ENCODE measurements around the gene CADM1. TPM values are rescaled to one million over a fixed set of nuclear protein-coding genes. Genes with fewer than 3 reads are reported as not detected.

CADM1 gene
- total RNA-seq, 1 donor: 86.5 TPM

- no peak overlapping the region for H3K4me3 ChIP-seq (ENCODE audit: insufficient read depth, low read length)
- no peaks in the 10 kb centered on the region for H3K9me3 ChIP-seq (ENCODE audit: low read depth, low read length)
- no peaks in the 10 kb centered on the region for H3K79me2 ChIP-seq (ENCODE audit: insufficient read depth, low read length)
- H3K27ac ChIP-seq (ENCODE audit: low read depth, low read length): no peak overlapping the region
- H3K4me2 ChIP-seq (ENCODE audit: insufficient read depth, low read length): no peak overlapping the region
- H3K36me3 ChIP-seq (ENCODE audit: insufficient read depth, low read length): no peaks in the 10 kb centered on the region
- no peaks in the 10 kb centered on the region for H3K27me3 ChIP-seq (ENCODE audit: insufficient read depth, low read length)
- no peaks in the 10 kb centered on the region for H4K20me1 ChIP-seq (ENCODE audit: insufficient read depth, low read length)
- DNase-seq (ENCODE audit: insufficient read length, low spot score, missing footprints): no peak
- H2AFZ ChIP-seq (ENCODE audit: low read length): no peak overlapping the region
- H3K4me1 ChIP-seq (ENCODE audit: insufficient read depth, low read length): no peaks in the 10 kb centered on the region
- no peak for TF ChIP-seq CTCF (IDR thresholded peaks at IDR 0.05; ENCODE audit: extremely low read depth, low read depth, low read length)
Measured at GRCh38 chr11:115515647-115516395, 11.6 kb upstream of the CADM1 start.

GRCh38 chr11:115506954-115507675, 2.9 kb upstream of the CADM1 start:
- TF ChIP-seq CTCF (IDR thresholded peaks at IDR 0.05; ENCODE audit: extremely low read depth, low read depth, low read length): no peak
- H3K4me3 ChIP-seq (ENCODE audit: insufficient read depth, low read length): no peak overlapping the region
- no peaks in the 10 kb centered on the region for H3K9me3 ChIP-seq (ENCODE audit: low read depth, low read length)
- no peak overlapping the region for H2AFZ ChIP-seq (ENCODE audit: low read length)
- peak; percentile 55 for DNase-seq (ENCODE audit: insufficient read length, low spot score, missing footprints)
- H4K20me1 ChIP-seq (ENCODE audit: insufficient read depth, low read length): no peaks in the 10 kb centered on the region
- peaks cover 6% of the 10 kb centered on the region for H3K4me1 ChIP-seq (ENCODE audit: insufficient read depth, low read length)
- no peaks in the 10 kb centered on the region for H3K79me2 ChIP-seq (ENCODE audit: insufficient read depth, low read length)
- H3K27ac ChIP-seq (ENCODE audit: low read depth, low read length): no peak overlapping the region
- no peaks in the 10 kb centered on the region for H3K36me3 ChIP-seq (ENCODE audit: insufficient read depth, low read length)
- peaks cover 34% of the 10 kb centered on the region for H3K27me3 ChIP-seq (ENCODE audit: insufficient read depth, low read length)
- H3K4me2 ChIP-seq (ENCODE audit: insufficient read depth, low read length): no peak overlapping the region

GRCh38 chr11:115505175-115505574, 960 bp upstream of the CADM1 start:
- no peak for TF ChIP-seq CTCF (IDR thresholded peaks at IDR 0.05; ENCODE audit: extremely low read depth, low read depth, low read length)
- H3K79me2 ChIP-seq (ENCODE audit: insufficient read depth, low read length): no peaks in the 10 kb centered on the region
- H3K4me1 ChIP-seq (ENCODE audit: insufficient read depth, low read length): peaks cover 6% of the 10 kb centered on the region
- H3K4me2 ChIP-seq (ENCODE audit: insufficient read depth, low read length): peak overlapping the region; percentile 86
- H3K9me3 ChIP-seq (ENCODE audit: low read depth, low read length): no peaks in the 10 kb centered on the region
- no peaks in the 10 kb centered on the region for H4K20me1 ChIP-seq (ENCODE audit: insufficient read depth, low read length)
- H3K27ac ChIP-seq (ENCODE audit: low read depth, low read length): no peak overlapping the region
- peaks cover 51% of the 10 kb centered on the region for H3K27me3 ChIP-seq (ENCODE audit: insufficient read depth, low read length)
- H3K36me3 ChIP-seq (ENCODE audit: insufficient read depth, low read length): no peaks in the 10 kb centered on the region
- DNase-seq (ENCODE audit: insufficient read length, low spot score, missing footprints): no peak
- peak overlapping the region; percentile 88 for H2AFZ ChIP-seq (ENCODE audit: low read length)
- H3K4me3 ChIP-seq (ENCODE audit: insufficient read depth, low read length): no peak overlapping the region

- H2AFZ ChIP-seq (ENCODE audit: low read length): peak overlapping the region; percentile 59
- no peaks in the 10 kb centered on the region for H3K79me2 ChIP-seq (ENCODE audit: insufficient read depth, low read length)
- peak overlapping the region; percentile 86 for H3K4me2 ChIP-seq (ENCODE audit: insufficient read depth, low read length)
- H3K4me3 ChIP-seq (ENCODE audit: insufficient read depth, low read length): peak overlapping the region; percentile 68
- H3K27me3 ChIP-seq (ENCODE audit: insufficient read depth, low read length): peaks cover 52% of the 10 kb centered on the region
- TF ChIP-seq CTCF (IDR thresholded peaks at IDR 0.05; ENCODE audit: extremely low read depth, low read depth, low read length): no peak
- H3K36me3 ChIP-seq (ENCODE audit: insufficient read depth, low read length): no peaks in the 10 kb centered on the region
- H3K27ac ChIP-seq (ENCODE audit: low read depth, low read length): no peak overlapping the region
- no peaks in the 10 kb centered on the region for H3K9me3 ChIP-seq (ENCODE audit: low read depth, low read length)
- peaks cover 6% of the 10 kb centered on the region for H3K4me1 ChIP-seq (ENCODE audit: insufficient read depth, low read length)
- peak; percentile 48 for DNase-seq (ENCODE audit: insufficient read length, low spot score, missing footprints)
- no peaks in the 10 kb centered on the region for H4K20me1 ChIP-seq (ENCODE audit: insufficient read depth, low read length)
Measured at GRCh38 chr11:115503886-115504275, 334 bp downstream of the CADM1 start.

Measured in osteoblast (primary cell).